ENCODE data around the gene IRS1.

Gene IRS1

GRCh38 chr2:226683944-226684562 is 115.6 kb downstream of the IRS1 start:
- DNase-seq, result no peak

GRCh38 chr2:226683196-226683595 is 116.4 kb downstream of the IRS1 start:
- no peak for DNase-seq
